Thyroid gland (tissue), 4 donors: Measurements from ENCODE around the gene GCH1.

Source experiments
- CTCF ChIP-seq, 6 experiments: fragments of 200-600 bp in 3 of 6; fragments of 450-650 bp in 3 of 6; sonication (generic) in 3 of 6; IDR thresholded peaks; one replicate each; pipeline ENCODE4 v1.5.1; 2016 to 2019; ENCODE audit warnings: antibody characterized with exemption in 6 of 6, mild to moderate bottlenecking in 2 of 6, inconsistent platforms in 1 of 6, moderate library complexity in 1 of 6
- POLR2A ChIP-seq, 2 donors: fragments of 450-650 bp; IDR thresholded peaks; one replicate each; pipeline ENCODE4 v1.6.1; 2017; ENCODE audit warnings: antibody characterized with exemption in 2 of 2, mild to moderate bottlenecking in 2 of 2, moderate library complexity in 1 of 2

- TF ChIP-seq CTCF (IDR thresholded peaks at IDR 0.05) = no peak
- no peak for TF ChIP-seq POLR2A (IDR thresholded peaks at IDR 0.05)
Observed at GRCh38 chr14:54857830-54858269, 44.8 kb downstream of the GCH1 start.
